Activated CD4-positive, alpha-beta T cell treated with anti-CD3 and anti-CD28 coated beads for 24 hours (primary cell): ENCODE results near the gene NME3.
A peak's percentile ranks its signal among the peaks of the same experiment; 100 is the strongest.

Experiments
- DNase-seq, 2 donors: peaks; one replicate each; pipeline ENCODE4 v3.0.0-alpha.2; 2020; ENCODE audit warnings: low read depth in 2 of 2

NME3 gene

DNA sequence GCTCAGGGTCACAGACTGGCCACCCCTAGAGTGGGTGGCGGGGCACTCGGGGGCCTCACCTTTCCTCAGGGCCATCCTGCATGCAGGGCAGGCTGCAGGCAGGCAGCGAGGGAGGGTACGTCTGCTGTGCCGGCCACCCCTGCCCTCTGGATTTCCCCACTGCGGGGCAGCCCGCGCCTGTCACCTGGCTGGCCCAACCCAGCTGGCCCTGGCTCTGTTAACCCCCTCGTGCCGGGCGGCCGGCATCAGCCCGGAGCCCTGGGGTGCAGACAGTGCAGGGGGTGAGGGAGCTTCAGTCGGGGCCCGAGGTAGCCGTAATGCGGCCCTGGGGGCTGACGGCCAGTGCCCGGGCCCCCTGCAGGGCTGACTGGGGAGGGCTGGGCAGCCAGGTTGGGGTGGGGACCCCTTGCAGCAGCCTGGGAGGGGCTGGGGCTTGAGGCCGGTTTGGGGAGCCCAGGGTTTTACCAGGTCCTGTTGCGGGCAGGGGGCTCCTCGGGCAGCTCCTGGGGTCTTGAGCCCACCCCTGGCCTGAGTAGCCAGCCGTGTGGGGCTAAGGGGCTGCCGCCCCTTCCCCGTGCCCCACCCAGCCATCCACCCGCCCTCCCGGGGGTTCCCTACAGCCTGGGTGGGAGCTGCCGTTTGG is 22.4 kb upstream of the NME3 start, which contains the start of gene IGFALS:
TSS of gene IGFALS (minus strand) at position 128 of the 643 bp plus-strand sequence. CDS start at position 75, 53 bp downstream.
- no peak for DNase-seq

DNA sequence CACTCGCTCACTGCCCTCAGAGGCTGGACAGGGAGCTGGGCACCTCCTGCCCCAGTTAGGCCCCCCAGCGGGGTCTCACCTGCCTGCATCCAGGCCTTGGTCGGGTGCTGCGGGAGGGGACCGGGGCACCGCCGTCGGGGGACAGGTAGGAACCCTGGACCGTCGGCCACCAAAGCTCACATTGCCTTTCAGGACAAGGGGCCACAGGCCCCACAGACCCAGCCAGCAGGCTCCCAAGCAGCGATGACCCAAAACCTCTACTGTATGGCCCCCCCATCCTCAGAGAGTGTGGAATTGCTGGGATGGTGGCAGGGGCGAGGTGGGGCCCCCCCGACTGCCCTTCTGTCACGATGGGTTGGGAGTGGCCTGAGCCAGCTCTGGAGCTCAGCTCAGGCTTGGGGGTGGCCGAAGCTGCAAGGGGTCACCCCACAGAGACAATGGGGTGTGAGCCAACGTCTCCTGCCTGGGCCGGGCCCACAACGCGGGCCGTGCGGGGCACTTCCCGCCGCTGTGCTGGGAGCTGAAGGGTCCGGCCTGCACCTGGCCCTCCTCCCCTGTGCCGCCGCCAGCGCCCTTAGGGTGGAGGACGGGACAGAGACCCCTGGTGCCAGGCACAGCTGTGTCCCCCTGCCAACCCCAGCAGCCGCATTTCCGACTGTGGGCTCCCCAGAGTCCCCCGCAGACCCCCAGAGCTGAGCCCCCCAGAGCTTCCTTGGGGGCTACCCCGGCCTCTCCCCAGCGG is 21.7 kb upstream of the NME3 start:
- no peak for DNase-seq

DNA sequence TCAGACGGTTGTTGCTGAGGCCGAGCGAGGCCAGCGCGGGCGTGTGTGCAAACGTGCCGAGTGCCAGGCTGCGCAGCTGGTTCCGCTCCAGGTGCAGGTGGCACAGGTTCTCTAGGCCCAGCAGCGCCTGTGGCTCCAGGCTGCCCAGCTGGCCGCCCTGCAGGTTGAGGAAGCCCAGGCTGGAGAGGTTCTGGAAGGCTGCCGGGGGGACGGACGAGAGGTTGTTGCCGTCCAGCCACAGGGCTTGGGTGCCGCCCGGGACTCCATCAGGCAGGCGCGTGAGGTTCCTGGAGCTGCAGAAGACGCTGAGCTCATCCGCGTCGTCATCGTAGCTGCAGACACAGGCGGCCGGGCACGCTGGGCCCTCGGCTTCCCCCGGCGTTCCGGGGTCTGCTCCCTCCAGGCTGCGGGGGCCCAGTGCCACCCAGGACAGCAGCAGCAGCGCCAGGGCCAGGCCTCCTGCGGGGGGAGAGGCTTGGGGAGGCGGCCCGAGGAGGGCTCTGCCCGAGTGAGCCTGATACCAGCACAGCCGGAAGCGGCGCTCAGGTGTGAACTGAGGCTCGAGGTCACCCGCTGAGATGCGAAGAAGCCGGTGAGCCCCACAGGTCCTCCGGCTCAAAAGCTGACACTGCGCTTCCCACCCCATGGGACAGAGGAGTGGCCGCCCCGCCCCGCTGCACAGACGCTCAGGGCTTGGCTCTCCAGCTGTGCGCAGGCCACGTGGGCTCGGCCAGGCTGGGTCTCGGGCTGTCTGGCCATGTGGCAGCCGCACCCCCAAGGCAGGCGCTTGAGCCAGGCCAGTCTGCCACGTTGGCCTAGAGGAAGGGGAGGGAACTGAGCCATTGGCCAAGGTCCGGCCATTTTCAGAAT is 20.8 kb upstream of the NME3 start:
- no peak for DNase-seq

DNA sequence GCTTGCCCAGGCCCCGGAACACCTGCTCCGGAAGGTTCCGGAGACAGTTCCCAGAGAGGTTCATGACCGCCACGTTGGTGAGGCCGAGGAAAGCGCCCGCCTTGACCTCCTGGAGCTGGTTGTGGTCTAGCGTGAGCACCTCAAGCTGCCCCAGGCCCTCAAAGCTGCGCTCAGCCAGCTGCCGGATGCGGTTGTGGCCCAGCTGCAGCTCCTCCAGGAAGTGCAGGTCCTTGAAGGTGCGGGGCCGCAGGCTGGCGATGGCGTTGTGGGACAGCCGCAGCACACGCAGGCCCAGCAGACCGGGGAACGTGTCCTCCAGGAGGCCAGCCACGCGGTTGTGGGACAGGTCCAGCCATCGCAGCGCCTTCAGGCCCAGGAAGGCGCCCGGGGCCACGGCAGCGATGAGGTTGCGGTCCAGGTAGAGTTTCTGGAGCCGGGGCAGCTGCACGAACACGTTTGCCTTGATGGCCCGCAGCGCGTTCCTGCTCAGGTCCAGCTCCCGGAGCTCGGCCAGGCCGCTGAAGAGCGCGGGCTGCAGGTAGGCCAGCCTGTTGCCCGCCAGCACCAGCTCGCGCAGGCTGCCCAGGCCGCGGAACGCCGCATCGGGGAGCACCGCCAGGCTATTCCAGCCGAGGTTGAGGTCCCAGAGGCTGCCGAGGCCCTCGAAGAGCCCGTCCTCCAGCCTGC is 20.1 kb upstream of the NME3 start:
- DNase-seq, result no peak

DNA sequence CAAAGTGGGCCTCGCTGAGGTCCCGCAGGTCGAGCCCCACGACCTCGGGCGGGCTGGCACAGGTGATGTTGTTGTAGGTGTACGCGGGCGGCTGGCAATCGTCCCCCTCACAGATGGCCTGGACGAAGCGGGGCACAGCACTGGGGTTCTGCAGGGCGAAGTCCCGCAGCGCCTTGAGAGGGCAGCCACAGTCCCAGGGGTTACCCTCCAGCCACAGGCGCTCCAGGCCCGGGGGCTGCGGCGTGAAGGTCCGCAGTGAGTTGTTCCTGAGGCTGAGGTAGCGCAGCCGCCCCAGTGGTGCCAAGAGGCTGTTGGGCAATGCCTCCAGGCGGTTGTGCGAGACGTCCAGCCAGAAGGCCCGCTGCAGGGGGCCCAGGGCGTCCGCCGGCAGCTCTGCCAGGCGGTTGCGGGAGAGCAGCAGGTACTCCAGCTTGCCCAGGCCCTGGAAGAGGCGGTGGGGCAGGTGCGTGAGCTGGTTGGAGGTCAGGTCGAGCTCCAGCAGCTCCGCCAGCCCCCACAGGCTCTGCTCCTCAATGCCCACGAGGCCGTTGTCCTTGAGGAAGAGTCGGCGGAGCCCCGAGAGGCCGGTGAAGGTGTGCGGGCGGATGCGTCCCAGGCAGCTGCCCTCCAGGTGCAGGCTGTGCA is 19.4 kb upstream of the NME3 start:
- DNase-seq, result no peak

DNA sequence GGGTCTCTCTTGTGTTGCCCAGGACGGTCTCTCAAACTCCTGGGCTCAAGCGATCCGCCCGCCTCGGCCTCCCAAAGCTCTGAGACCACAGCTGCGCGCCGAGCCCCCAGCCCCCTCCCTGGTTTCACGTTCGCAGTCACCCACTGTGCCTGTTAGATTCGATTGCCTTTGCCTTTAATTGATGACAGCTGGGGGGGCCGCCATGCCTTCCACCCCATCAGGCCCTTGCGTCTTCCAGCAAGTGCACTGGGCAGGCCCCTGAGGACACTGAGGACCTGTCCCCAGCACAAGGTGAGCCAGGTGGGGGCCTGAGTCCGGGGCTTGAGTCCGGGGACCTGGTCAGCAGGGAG is 18.9 kb upstream of the NME3 start:
- no peak for DNase-seq

DNA sequence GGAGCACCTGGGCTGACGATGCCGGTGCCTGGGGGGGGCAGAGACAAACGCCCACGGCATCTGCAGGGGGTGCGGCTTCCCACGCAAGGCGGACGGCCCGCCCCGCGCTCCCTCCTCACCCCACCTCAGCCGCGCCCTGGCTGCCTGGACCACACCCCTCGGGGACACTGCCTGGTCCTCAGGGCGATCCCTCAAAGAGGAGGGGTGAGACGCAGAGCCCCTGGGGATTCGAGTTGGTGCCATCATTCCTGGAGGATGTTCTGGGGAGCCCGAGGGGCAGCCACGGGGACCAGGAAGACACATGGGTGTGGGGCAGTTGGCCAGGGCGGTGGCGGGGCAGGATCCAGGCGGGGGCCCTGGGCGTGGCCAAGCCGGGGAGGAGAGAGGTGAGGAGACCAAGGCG is 18.3 kb upstream of the NME3 start:
- DNase-seq, result no peak

DNA sequence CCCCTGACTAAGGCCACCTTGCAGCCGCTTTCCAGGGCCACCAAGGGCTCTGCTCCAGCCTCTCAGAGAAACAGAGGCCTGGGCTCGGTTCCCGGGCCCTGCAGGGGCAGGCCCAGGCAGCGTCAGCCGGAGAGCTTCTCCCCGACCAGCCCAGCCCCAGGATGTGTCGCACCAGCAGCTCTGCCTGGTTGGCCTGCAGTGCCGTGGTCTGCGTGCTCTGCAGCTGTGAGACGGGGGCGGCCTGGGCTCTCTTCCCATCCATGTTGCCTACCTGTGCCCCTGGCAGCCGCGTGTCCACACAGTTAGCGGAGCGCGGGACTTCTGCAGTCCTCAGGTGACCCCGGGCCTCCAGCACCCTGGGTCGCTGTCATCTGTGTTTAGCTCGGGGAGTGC is 17.4 kb upstream of the NME3 start:
- DNase-seq, result no peak

DNA sequence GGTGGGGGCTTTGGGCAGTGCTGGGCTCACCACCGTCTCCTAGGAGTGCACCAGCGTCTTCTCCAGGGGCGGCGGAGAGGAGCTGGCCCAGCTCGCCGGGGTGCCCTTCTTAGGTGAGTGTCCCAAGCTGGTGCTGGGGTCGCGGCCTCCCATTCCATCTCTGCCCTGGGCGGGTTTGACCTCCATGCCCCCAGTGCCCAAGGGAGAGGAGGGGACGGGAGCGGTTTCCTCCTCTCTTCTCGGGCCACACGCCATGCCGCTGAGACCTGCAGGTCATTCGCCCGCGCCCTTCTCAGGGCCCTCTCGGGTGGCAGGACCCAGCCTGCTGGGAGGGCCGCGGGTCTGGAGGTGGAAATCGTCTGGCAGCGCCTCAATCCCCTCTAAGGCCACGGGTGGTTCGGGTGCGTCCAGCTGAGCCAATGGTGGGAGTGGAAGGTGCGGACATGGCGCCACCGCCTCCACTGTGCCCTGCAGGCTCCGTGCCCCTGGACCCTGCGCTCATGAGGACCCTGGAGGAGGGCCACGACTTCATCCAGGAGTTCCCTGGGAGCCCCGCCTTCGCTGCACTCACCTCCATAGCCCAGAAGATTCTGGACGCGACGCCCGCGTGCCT is 16.9 kb upstream of the NME3 start:
- DNase-seq, result no peak

DNA sequence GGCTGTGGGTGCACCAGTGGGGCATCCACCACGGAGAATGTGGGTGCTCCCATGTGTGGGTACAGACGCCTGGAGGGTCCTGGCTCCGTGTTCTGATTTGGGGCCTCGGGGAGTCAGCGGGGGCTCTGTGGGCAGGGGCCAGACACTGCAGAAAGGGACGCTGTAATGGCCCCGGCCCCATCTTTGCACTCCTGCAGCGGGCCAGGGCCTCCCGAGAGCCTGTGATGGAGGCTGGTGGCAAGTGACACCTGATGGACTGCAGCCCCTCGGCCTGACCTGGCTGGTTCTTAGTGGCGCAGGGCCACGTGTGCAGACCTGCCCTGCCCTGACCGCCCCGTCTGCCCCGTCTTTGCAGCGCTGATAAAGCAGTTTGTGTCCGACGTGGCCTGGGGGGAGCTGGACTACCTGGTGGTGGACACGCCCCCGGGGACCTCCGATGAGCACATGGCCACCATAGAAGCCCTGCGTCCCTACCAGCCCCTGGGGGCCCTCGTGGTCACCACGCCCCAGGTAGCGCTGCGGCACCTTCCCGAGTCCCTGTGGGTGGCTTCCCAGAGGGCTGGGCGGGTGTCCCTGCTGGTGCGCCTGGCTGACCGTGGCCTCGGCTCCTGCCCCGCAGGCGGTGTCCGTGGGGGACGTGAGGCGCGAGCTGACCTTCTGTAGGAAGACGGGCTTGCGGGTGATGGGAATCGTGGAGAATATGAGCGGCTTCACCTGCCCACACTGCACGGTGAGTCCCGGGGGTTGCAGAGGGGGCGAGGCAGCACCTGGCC is 16.2 kb upstream of the NME3 start:
- no peak for DNase-seq

DNA sequence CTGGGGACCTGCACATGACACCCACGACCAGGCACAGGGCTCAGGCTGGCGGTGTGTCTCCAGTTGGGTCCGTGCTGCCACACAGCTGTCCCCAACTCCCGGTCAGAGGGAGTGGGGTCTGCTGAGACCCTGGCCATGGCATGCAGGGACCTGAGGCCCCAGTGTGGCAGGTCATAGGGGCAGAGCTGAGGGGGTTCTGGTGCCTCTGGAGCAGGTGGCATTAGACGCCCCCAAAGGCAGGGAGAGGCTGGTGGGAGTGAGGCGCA is 15.6 kb upstream of the NME3 start:
- no peak for DNase-seq

DNA sequence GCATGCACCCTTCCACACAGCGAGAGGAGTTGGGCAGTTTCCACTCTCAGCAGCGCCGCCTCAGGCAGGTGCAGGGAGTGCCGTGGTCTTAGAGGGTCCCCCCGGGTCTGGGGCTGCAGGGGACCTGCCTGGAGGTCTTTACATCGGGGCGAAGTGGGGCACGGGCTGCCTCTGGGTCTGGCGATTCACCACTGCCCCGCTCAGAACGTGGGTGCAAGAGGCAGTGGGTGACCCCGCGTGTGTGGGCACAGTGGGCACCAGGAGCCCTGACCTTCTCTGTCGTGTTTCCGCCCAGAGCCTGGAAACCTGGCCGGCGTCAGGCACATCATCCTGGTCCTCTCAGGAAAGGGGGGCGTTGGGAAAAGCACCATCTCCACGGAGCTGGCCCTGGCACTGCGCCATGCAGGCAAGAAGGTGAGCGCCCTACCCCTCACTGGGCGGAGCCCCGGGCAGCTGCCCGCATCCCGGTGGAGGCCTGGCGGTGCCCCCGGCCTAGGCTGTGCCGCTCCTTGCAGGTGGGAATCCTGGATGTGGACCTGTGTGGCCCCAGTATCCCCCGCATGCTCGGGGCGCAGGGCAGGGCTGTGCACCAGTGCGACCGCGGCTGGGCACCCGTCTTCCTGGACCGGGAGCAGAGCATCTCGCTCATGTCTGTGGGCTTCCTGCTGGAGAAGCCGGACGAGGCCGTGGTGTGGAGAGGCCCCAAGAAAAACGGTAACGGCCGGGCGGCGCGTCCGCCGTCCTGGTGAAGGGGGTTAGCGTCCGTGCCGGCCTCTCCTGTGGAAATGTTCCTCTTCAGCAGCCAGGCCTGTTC is 15.1 kb upstream of the NME3 start:
- no peak for DNase-seq

DNA sequence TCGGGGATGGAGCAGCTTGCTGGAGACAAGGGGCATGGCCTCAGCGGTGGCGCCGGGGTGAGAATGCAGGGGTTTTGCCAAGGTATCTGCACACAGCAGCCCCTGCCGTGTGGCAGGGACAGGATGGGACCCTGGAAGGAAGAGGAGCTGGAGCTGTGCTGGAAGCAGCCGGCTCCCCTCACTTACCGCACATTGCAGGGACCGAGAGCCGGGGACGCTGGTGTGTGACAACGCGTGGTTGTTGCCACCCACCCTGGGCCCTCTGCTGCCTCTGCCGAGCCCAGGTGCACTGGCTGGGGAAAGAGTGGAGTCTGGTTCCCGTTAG is 14.5 kb upstream of the NME3 start:
- no peak for DNase-seq

DNA sequence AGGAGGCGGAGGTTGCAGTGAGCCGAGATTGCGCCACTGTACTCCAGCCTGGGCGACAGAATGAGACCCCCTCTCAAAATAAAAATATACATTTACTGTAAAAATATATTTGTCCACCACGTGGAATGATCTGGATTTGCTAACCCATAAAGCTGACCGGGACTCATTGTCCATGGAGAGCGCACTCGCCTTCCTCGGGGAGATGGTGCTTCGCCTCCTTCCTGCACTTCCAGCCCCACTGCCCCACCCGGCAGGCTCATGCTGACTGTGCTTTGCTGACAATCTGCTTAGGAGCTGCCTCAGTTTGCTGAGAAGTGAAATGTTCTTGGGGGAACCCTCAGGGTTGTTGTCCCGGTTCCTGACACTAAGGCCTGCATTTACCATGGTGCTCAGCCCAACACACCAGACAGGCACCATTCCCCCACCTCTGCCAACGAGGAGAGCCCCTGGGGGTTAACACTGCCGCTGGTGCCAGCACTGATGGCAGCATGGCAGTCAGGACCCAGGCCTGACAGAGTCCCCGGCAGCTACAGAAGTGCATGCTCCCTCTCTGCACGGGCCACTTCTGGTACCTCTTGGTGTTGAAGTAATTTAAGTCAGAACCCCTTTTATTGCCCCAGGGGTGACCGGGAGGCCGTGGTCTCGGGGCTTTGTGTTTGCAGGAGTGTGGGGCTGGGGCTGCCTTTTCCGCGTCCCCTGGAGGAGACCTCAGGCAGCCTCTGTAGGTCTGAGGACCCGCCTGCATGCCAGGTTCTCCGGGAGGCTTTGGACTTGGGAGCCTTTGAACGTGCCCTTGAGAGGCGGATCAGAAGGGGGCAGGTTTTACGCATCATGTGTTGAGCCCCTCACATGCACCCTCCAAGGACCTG is 13.9 kb upstream of the NME3 start:
- no peak for DNase-seq

DNA sequence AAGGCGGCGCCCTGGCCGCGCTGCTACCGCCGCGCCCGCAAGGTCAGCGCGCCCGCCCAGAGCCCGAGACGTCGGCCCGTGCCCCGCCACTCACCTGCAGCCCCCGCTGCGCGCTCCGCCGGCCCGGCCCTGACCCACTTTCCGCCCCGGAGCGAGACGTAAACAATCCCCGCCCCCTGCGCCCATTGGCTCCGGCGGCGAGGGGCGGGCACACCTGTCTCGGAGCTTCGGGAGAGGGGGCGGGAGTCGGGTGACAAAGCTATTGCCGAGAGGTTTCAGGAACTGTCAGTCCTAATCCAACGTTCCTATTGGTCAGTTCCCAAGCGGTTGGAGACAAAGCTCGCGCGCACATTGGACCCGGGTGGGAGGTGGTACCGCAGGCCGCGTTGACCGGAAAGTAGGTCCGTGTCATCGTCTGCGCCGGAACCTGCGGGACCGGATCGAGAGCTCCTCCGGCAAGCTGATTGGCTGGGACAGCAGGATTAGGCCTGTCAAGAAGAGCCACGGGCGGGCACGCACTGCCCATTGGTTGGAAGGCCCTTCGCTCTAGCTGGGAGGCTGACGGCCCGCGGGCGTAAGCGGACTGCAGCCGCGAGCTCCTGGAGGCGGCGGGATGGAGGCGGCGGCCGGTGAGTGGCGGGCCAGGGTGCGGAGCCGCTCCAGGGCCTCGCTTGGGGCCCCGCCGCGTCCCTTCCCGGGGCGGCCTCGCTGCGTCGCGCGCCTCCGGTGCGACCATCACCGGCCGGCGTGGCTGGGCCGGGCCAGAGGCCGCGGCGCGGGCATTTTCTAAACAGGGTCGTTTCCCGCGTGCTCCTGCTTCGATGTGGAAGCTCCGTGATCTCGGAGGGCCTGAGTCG is 11.3 kb upstream of the NME3 start, which contains the start of the genes NUBP2 and SPSB3:
TSS of gene NUBP2 (plus strand) at position 553 of the 857 bp plus-strand sequence. CDS start at position 614, 61 bp downstream.
TSS of gene SPSB3 (minus strand) at position 164 of the 857 bp plus-strand sequence. CDS start 1,088 bp downstream, outside the sequence.
- peak; percentile 92 to 96 for DNase-seq

DNA sequence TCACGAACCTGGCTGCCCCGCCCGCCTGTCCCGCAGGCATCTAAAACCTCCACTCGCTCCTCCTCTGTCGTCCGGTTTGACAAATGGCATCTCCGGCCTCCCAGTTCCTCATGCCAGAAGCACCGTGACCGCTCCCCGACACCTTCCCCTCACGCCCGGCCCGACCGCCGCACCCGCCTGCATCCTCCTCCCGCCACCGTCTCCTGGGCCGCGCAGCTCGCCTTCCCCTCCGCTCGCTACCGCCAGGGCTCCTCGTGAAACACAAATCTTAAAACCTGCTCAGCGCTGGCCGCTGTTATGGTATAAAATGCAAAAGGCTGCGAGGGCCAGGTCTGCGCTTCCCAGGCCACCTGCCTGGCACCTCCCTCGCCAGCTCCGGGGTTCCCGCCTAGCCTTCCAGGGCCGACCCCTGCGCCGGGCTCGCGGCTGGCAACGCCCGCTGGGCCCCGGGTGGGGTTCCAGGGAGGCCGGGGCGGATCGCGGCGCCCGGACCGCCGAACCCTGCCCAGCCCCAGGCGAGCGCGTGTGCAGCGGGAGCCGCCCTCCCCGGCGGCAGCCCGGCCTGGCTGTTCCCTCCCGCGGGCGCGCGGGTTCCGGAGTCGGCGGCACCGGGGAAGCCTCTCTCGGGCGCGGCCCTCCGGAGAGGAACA is 10.5 kb upstream of the NME3 start:
- DNase-seq, result no peak

DNA sequence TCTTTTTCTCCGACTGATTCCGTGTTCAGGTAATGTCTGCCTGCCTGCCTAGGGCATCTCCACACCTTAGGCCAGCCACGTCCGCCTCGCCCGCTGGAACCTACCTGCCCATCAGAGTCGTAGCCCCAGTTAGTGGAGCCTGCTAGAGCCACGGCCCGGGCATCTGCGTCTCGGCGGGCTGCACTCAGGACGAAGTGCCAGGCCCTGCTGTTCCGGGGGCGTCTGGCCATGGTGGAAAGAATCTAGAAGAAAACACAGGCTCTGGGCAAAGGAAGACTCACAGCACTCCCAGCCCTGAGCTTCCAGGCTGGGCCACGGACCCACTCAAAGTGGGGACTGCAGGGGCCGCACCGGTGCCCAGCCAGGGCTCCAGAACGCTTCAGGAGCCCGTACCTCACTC is 9.9 kb upstream of the NME3 start:
- no peak for DNase-seq
